Mammary epithelial cell (primary cell): ENCODE results near the gene FAM193A.

ENCODE experiments used
- EZH2 ChIP-seq: IDR thresholded peaks from 2 replicates; pipeline ENCODE4 v1.6.1; 2012; ENCODE audit warnings: low read length, inconsistent platforms, borderline replicate concordance
- TF ChIP-seq, protein P1 (sequence below), 2 donors: IDR thresholded peaks in 1 of 2; conservative IDR thresholded peaks in 1 of 2; 2 replicates each; pipeline ENCODE4 v1.5.1; 2011 to 2012; ENCODE audit warnings: inconsistent platforms in 2 of 2, low read length in 2 of 2, mild to moderate bottlenecking in 2 of 2, control low read depth in 1 of 2, low read depth in 1 of 2; ENCODE audit not compliant: insufficient read depth in 1 of 2; ENCODE audit errors: extremely low read depth in 1 of 2

DNA sequence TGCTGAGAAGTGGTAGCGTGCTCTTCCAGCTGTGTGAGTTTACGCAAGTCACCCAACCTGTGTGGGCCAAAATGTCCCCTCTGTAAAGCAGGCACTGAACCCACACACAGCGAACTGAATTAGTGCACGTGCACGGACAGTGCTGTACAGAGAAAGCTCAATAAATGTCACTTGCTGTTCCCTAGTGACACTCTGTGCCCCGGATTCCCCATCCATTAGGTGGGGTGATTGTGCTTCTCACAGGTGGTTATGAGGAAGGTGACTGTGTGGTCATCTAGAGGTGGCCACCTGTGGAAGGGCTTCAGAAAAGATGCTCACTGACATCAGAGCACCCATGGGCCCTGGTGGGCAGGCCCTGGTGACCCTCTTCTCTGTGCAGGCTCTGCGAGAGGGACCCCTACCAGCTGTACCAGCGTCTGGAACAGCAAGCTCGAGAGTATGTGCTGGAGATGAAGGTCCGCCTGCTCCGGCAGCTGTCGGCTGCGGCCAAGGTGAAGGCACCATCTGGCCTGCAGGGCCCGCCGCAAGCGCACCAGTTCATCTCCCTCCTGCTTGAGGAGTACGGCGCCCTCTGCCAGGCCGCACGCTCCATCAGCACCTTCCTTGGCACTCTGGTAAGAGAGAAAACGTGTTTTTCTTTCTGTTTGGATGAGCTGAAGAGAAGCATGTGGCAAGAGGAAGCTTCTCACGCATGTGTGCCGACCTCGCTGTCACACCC, 94.3 kb downstream of the FAM193A start:
- TF ChIP-seq, protein P1, sequence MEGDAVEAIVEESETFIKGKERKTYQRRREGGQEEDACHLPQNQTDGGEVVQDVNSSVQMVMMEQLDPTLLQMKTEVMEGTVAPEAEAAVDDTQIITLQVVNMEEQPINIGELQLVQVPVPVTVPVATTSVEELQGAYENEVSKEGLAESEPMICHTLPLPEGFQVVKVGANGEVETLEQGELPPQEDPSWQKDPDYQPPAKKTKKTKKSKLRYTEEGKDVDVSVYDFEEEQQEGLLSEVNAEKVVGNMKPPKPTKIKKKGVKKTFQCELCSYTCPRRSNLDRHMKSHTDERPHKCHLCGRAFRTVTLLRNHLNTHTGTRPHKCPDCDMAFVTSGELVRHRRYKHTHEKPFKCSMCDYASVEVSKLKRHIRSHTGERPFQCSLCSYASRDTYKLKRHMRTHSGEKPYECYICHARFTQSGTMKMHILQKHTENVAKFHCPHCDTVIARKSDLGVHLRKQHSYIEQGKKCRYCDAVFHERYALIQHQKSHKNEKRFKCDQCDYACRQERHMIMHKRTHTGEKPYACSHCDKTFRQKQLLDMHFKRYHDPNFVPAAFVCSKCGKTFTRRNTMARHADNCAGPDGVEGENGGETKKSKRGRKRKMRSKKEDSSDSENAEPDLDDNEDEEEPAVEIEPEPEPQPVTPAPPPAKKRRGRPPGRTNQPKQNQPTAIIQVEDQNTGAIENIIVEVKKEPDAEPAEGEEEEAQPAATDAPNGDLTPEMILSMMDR (conservative IDR thresholded peaks at IDR 0.05 in 1 of 2, IDR thresholded peaks at IDR 0.05 in 1 of 2; ENCODE audit: extremely low read depth in 1 of 2, insufficient read depth in 1 of 2, low read depth in 1 of 2, low read length in 2 of 2), result no peak
- TF ChIP-seq EZH2, result no peak
